GM21619 (cell line): ENCODE results near the gene VWA2.

Source experiments
- ATAC-seq: cut with Tn5 transposase; IDR thresholded peaks from one replicate; pipeline ENCODE4 v1.9.1; 2021; ENCODE audit not compliant: unreplicated experiment

Gene VWA2

GRCh38 chr10:114274616-114275453, 35.8 kb downstream of the VWA2 start:
- no peak for ATAC-seq

- no peak for ATAC-seq
These were observed 37.0 kb downstream of the VWA2 start for GRCh38 chr10:114276066-114276465.

GRCh38 chr10:114276671-114277070, 37.6 kb downstream of the VWA2 start:
- ATAC-seq = no peak

GRCh38 chr10:114278140-114278883, 39.3 kb downstream of the VWA2 start:
- ATAC-seq = no peak

- no peak for ATAC-seq
These were observed 39.8 kb downstream of the VWA2 start for GRCh38 chr10:114278884-114279191.

- ATAC-seq = no peak
These were observed 40.2 kb downstream of the VWA2 start for GRCh38 chr10:114279289-114279688.

- ATAC-seq = no peak
These were observed 41.0 kb downstream of the VWA2 start for GRCh38 chr10:114279901-114280644.

GRCh38 chr10:114281006-114281405, 42.0 kb downstream of the VWA2 start:
- ATAC-seq = no peak

- no peak for ATAC-seq
These were observed 42.4 kb downstream of the VWA2 start for GRCh38 chr10:114281461-114281860.

GRCh38 chr10:114282526-114282925, 43.5 kb downstream of the VWA2 start:
- ATAC-seq = no peak

GRCh38 chr10:114283091-114283490, 44.0 kb downstream of the VWA2 start:
- ATAC-seq = no peak

GRCh38 chr10:114283535-114284234, 44.6 kb downstream of the VWA2 start:
- no peak for ATAC-seq

GRCh38 chr10:114284346-114285071, 45.5 kb downstream of the VWA2 start:
- ATAC-seq = no peak

- no peak for ATAC-seq
These were observed 46.9 kb downstream of the VWA2 start for GRCh38 chr10:114285961-114286441.

- ATAC-seq = no peak
These were observed 47.9 kb downstream of the VWA2 start for GRCh38 chr10:114286921-114287320.

- ATAC-seq = no peak
These were observed 49.5 kb downstream of the VWA2 start for GRCh38 chr10:114288424-114289095.

GRCh38 chr10:114289096-114289436, 50.0 kb downstream of the VWA2 start:
- ATAC-seq = no peak

- ATAC-seq = no peak
These were observed 51.0 kb downstream of the VWA2 start for GRCh38 chr10:114290038-114290437.

GRCh38 chr10:114291076-114291475, 52.0 kb downstream of the VWA2 start:
- ATAC-seq = no peak

GRCh38 chr10:114291516-114291915, 52.5 kb downstream of the VWA2 start:
- no peak for ATAC-seq
